ENCODE measurements around the gene SPACA6. TPM values are rescaled to one million over a fixed set of nuclear protein-coding genes. Genes with fewer than 3 reads are reported as not detected.
A peak's percentile ranks its signal among the peaks of the same experiment; 100 is the strongest.

The SPACA6 gene
- total and polyA plus RNA-seq, 9 donors: 6.4 to 93.2 (median 45.2) TPM

GRCh38 chr19:51690454-51691073, 2.6 kb upstream of the SPACA6 start:
- intact Hi-C loops (cut with DNase I): no loop called here
- peak; percentile 85 to 93 (median 90) for DNase-seq
- H3K27me3 ChIP-seq: no peaks in the 10 kb centered on the region
- H3K4me1 ChIP-seq (ENCODE audit: insufficient read depth): peaks cover 5% of the 10 kb centered on the region
- H3K36me3 ChIP-seq: no peaks in the 10 kb centered on the region
- TF ChIP-seq EP300 (IDR thresholded peaks at IDR 0.05): no peak
- TF ChIP-seq POLR2A (IDR thresholded peaks at IDR 0.05): peak; percentile 64
- no peaks in the 10 kb centered on the region for H3K9me3 ChIP-seq
- H3K4me3 ChIP-seq: peak overlapping the region; percentile 95
- WGBS, 3 donors: 0 to 1% (median 0%) methylated on average over 19 to 21 of the region's 21 CpGs
- peak overlapping the region; percentile 99 for H3K27ac ChIP-seq

DNA sequence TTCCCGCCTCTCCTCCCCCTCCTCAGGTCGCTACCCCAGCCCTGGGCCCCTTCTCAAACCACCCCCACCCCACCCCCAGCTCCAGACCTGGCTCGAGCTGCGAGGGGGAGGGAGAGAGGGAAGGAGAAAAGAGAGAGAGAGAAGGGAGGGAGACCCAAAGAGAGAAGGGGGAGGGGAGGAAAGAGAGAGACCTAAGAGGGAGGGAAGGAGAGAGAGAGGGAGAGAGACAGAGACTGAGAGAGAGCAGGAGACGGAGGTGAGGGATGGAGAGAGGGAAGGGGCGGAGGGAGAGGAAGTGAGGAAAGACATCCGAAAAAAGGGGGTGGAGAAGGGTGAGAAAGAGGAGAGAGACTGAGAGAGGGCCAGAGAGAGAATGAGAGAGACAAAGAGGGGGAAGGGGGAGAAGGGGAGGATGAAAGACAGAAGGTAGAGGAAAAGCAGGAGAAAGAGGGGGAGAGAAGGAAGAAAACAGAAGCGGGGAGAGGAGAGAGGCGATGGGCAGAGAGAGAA, 2.0 kb upstream of the SPACA6 start:
- TF ChIP-seq CTCF (IDR thresholded peaks at IDR 0.05) (no peak), EP300 (IDR thresholded peaks at IDR 0.05) (no peak), POLR2A (IDR thresholded peaks at IDR 0.05) (peak; percentile 17)
- intact Hi-C loops (cut with DNase I): no loop called here
- H3K27me3 ChIP-seq: no peaks in the 10 kb centered on the region
- DNase-seq: no peak
- H3K36me3 ChIP-seq: no peaks in the 10 kb centered on the region
- peak overlapping the region; percentile 95 for H3K4me3 ChIP-seq
- H3K4me1 ChIP-seq (ENCODE audit: insufficient read depth): peaks cover 5% of the 10 kb centered on the region
- WGBS, 3 donors: 0 to 2% (median 2%) methylated on average over 9 of the region's 9 CpGs
- no peaks in the 10 kb centered on the region for H3K9me3 ChIP-seq
- peak overlapping the region; percentile 99 for H3K27ac ChIP-seq

GRCh38 chr19:51691584-51692428, 1.3 kb upstream of the SPACA6 start:
- H3K4me3 ChIP-seq: peak overlapping the region; percentile 95

GRCh38 chr19:51692468-51692867, 662 bp upstream of the SPACA6 start:
- H3K27ac ChIP-seq: peak overlapping the region; percentile 99
- 20 to 32% (median 23%) methylated on average over 15 to 18 of the region's 18 CpGs for WGBS, 3 donors

More at GRCh38 chr19:51691584-51692428, 1.3 kb upstream of the SPACA6 start:
- intact Hi-C loops (cut with DNase I): no loop called here
- H3K27me3 ChIP-seq: no peaks in the 10 kb centered on the region
- 6 to 11% (median 11%) methylated on average over 12 of the region's 12 CpGs for WGBS, 3 donors
- no peaks in the 10 kb centered on the region for H3K36me3 ChIP-seq
- no peaks in the 10 kb centered on the region for H3K9me3 ChIP-seq
- H3K27ac ChIP-seq: peak overlapping the region; percentile 99
- peak in 2 of 5 donors; percentile 50 to 51 for DNase-seq
- peaks cover 5% of the 10 kb centered on the region for H3K4me1 ChIP-seq (ENCODE audit: insufficient read depth)
- TF ChIP-seq EP300 (IDR thresholded peaks at IDR 0.05) (no peak), POLR2A (IDR thresholded peaks at IDR 0.05) (no peak), CTCF (IDR thresholded peaks at IDR 0.05) (no peak)

More at GRCh38 chr19:51692468-51692867, 662 bp upstream of the SPACA6 start:
- peak in 2 of 5 donors; percentile 42 to 56 for DNase-seq
- Histone ChIP-seq H3K27me3 (no peaks in the 10 kb centered on the region), H3K36me3 (no peaks in the 10 kb centered on the region), H3K4me3 (peak overlapping the region; percentile 95), H3K9me3 (no peaks in the 10 kb centered on the region), H3K4me1 (ENCODE audit: insufficient read depth) (peaks cover 5% of the 10 kb centered on the region)
- intact Hi-C loops (cut with DNase I): no loop called here
- TF ChIP-seq CTCF (IDR thresholded peaks at IDR 0.05) (no peak), POLR2A (IDR thresholded peaks at IDR 0.05) (no peak), EP300 (IDR thresholded peaks at IDR 0.05) (no peak)

Measured in ovary (tissue), 9 donors.